HTR-8/SVneo (cell line): Measurements from ENCODE around the gene IQCE.
A peak's percentile ranks its signal among the peaks of the same experiment; 100 is the strongest.

Source experiments
- DNase-seq: peaks from one replicate; pipeline ENCODE4 v3.0.0; 2011; ENCODE audit warnings: low spot score, mixed read lengths; ENCODE audit not compliant: insufficient read length
- FAIRE-seq: peaks from 2 replicates; lab custom pipeline; 2011; peaks lifted over from hg19 to GRCh38; lab: Jason Lieb, UNC

IQCE gene

GRCh38 chr7:2558629-2559282 is at the start of gene IQCE:
TSS of gene IQCE (plus strand) at chr7:2558979. CDS start at chr7:2559182, 203 bp downstream.
- DNase-seq (peak; percentile 99), FAIRE-seq (peak; percentile 42)

GRCh38 chr7:2509298-2509906 is 49.4 kb upstream of the IQCE start:
- no peak for DNase-seq
- no peak for FAIRE-seq

GRCh38 chr7:2510130-2510776 is 48.5 kb upstream of the IQCE start:
- no peak for FAIRE-seq

GRCh38 chr7:2510909-2511768 is 47.6 kb upstream of the IQCE start:
- FAIRE-seq (no peak), DNase-seq (no peak)

More at GRCh38 chr7:2510130-2510776, 48.5 kb upstream of the IQCE start:
- DNase-seq: no peak

- DNase-seq (no peak), FAIRE-seq (no peak)
These were observed 47.0 kb upstream of the IQCE start for GRCh38 chr7:2511769-2512168.

GRCh38 chr7:2512179-2512661 is 46.6 kb upstream of the IQCE start:
- peak; percentile 48 for FAIRE-seq
- no peak for DNase-seq

GRCh38 chr7:2512713-2513112 is 46.1 kb upstream of the IQCE start:
- DNase-seq: no peak
- FAIRE-seq: peak; percentile 31

GRCh38 chr7:2513702-2514101 is 45.1 kb upstream of the IQCE start:
- FAIRE-seq (no peak), DNase-seq (no peak)

- FAIRE-seq (peak; percentile 99), DNase-seq (no peak)
These were observed 44.0 kb upstream of the IQCE start for GRCh38 chr7:2514473-2515423.

GRCh38 chr7:2515424-2516193 is 43.2 kb upstream of the IQCE start:
- DNase-seq (no peak), FAIRE-seq (no peak)

GRCh38 chr7:2516194-2516555 is 42.6 kb upstream of the IQCE start:
- FAIRE-seq (peak; percentile 33), DNase-seq (no peak)

GRCh38 chr7:2517026-2517425 is 41.8 kb upstream of the IQCE start:
- FAIRE-seq (peak; percentile 96), DNase-seq (peak; percentile 95)

- no peak for FAIRE-seq
- DNase-seq: no peak
These were observed 40.9 kb upstream of the IQCE start for GRCh38 chr7:2517678-2518507.

GRCh38 chr7:2518737-2519118 is 40.1 kb upstream of the IQCE start:
- DNase-seq (no peak), FAIRE-seq (no peak)

- FAIRE-seq: peak; percentile 96
These were observed 39.5 kb upstream of the IQCE start, which contains the start of gene LFNG for GRCh38 chr7:2519119-2519930. TSS of gene LFNG (plus strand) at chr7:2519774. CDS start at chr7:2519862, 88 bp downstream.

GRCh38 chr7:2520131-2520760 is 38.5 kb upstream of the IQCE start:
- peak; percentile 78 for DNase-seq
- peak; percentile 73 for FAIRE-seq

More at GRCh38 chr7:2519119-2519930, 39.5 kb upstream of the IQCE start, which contains the start of gene LFNG:
- peak; percentile 97 for DNase-seq
